Mesendoderm (in vitro differentiated cells): ENCODE results near the gene WNT9A.

ENCODE experiments used
- DNase-seq: peaks from one replicate; pipeline ENCODE4 v3.0.0; 2013
- H2AK5ac ChIP-seq: 2 replicates; pipeline ENCODE4 v1.6.1; 2013; ENCODE audit warnings: low read length, inconsistent platforms
- H2BK120ac ChIP-seq: 2 replicates; pipeline ENCODE4 v1.6.1; 2013; ENCODE audit warnings: low read depth, mild to moderate bottlenecking, low read length, moderate library complexity, mixed read lengths
- H2BK15ac ChIP-seq: replicated peaks from 2 replicates; pipeline ENCODE4 v1.6.1; 2013; ENCODE audit warnings: low read depth, mild to moderate bottlenecking, moderate library complexity
- H2BK5ac ChIP-seq: 2 replicates; pipeline ENCODE4 v1.6.1; 2013; ENCODE audit warnings: low read length, inconsistent platforms
- H3K18ac ChIP-seq: 2 replicates; pipeline ENCODE4 v1.6.1; 2013; ENCODE audit warnings: mild to moderate bottlenecking, low read length, mixed read lengths
- H3K23ac ChIP-seq: one replicate; pipeline ENCODE4 v1.6.1; 2013; ENCODE audit warnings: low read length
- H3K27ac ChIP-seq: 2 replicates; pipeline ENCODE4 v1.5.1; 2013; ENCODE audit warnings: low read depth, mild to moderate bottlenecking, inconsistent platforms, low read length, moderate library complexity
- H3K27me3 ChIP-seq: 2 replicates; pipeline ENCODE4 v1.6.1; 2013; ENCODE audit warnings: low read length, control low read depth, mild to moderate bottlenecking, inconsistent platforms; ENCODE audit not compliant: insufficient read depth, poor library complexity
- H3K36me3 ChIP-seq: 2 replicates; pipeline ENCODE4 v1.6.1; 2013; ENCODE audit warnings: low read length, inconsistent platforms; ENCODE audit not compliant: control insufficient read depth, insufficient read depth
- H3K4ac ChIP-seq: one replicate; pipeline ENCODE4 v1.6.1; 2013; ENCODE audit warnings: low read depth, mild to moderate bottlenecking, low read length, moderate library complexity
- H3K4me1 ChIP-seq: 2 replicates; pipeline ENCODE4 v1.6.1; 2013; ENCODE audit warnings: low read depth, low read length, inconsistent platforms; ENCODE audit not compliant: control insufficient read depth
- H3K4me2 ChIP-seq: 2 replicates; pipeline ENCODE4 v1.6.1; 2013; ENCODE audit warnings: low read length
- H3K4me3 ChIP-seq: 2 replicates; pipeline ENCODE4 v1.5.1; 2013; ENCODE audit warnings: mild to moderate bottlenecking, low read length
- H3K56ac ChIP-seq: one replicate; pipeline ENCODE4 v1.6.1; 2013; ENCODE audit warnings: low read length
- H3K79me1 ChIP-seq: 2 replicates; pipeline ENCODE4 v1.6.1; 2013; ENCODE audit warnings: low read length, inconsistent platforms
- H3K79me2 ChIP-seq: 2 replicates; pipeline ENCODE4 v1.6.1; 2013; ENCODE audit warnings: mild to moderate bottlenecking, low read length; ENCODE audit not compliant: control insufficient read depth, insufficient read depth
- H3K9ac ChIP-seq: 2 replicates; pipeline ENCODE4 v1.6.1; 2013; ENCODE audit warnings: low read length, inconsistent platforms
- H4K5ac ChIP-seq: one replicate; pipeline ENCODE4 v1.6.1; 2013; ENCODE audit warnings: low read length
- H4K8ac ChIP-seq: one replicate; pipeline ENCODE4 v1.6.1; 2013; ENCODE audit warnings: low read depth, mild to moderate bottlenecking, control low read depth, low read length, moderate library complexity
- WGBS: extraction: QIAGEN DNeasy Blood & Tissue Kit; methylation state at CpG from one replicate; pipeline ENCODE4 v1.1.7; 2013; ENCODE audit warnings: low lambda C conversion rate, missing lambda C conversion rate; ENCODE audit not compliant: insufficient coverage; ENCODE audit errors: extremely low coverage; 5-methylcytosine and 5-hydroxymethylcytosine counted together

WNT9A gene

GRCh38 chr1:227926896-227927885 lies 20.5 kb downstream of the WNT9A start:
- no peak overlapping the region for H2BK120ac ChIP-seq
- no peaks in the 10 kb centered on the region for H3K79me2 ChIP-seq
- H3K4me1 ChIP-seq = no peaks in the 10 kb centered on the region
- H3K79me1 ChIP-seq = no peaks in the 10 kb centered on the region
- H4K8ac ChIP-seq = no peak overlapping the region
- H2BK15ac ChIP-seq = no peak overlapping the region
- H3K27me3 ChIP-seq = no peaks in the 10 kb centered on the region
- H3K27ac ChIP-seq = no peak overlapping the region
- no peak overlapping the region for H3K56ac ChIP-seq
- no peaks in the 10 kb centered on the region for H3K36me3 ChIP-seq
- no peak for DNase-seq
- H3K4me3 ChIP-seq = no peak overlapping the region
- H2BK5ac ChIP-seq = no peak overlapping the region
- no peak overlapping the region for H2AK5ac ChIP-seq
- H3K9ac ChIP-seq = no peak overlapping the region
- no peak overlapping the region for H3K23ac ChIP-seq
- H3K4ac ChIP-seq = no peak overlapping the region
- no CpG with 5 or more reads among the region's 20 CpGs for WGBS
- H3K4me2 ChIP-seq = no peak overlapping the region
- no peak overlapping the region for H3K18ac ChIP-seq
- H4K5ac ChIP-seq = no peak overlapping the region

- H3K4me2 ChIP-seq = no peak overlapping the region
- no peaks in the 10 kb centered on the region for H3K79me1 ChIP-seq
- no peak overlapping the region for H2BK15ac ChIP-seq
- H3K4me3 ChIP-seq = no peak overlapping the region
- WGBS = no CpG with 5 or more reads among the region's 11 CpGs
- H3K79me2 ChIP-seq = no peaks in the 10 kb centered on the region
- no peak overlapping the region for H2BK120ac ChIP-seq
- H3K9ac ChIP-seq = no peak overlapping the region
- no peak overlapping the region for H3K27ac ChIP-seq
- no peak overlapping the region for H4K5ac ChIP-seq
- no peak overlapping the region for H3K18ac ChIP-seq
- no peak overlapping the region for H4K8ac ChIP-seq
- H3K27me3 ChIP-seq = no peaks in the 10 kb centered on the region
- H3K56ac ChIP-seq = no peak overlapping the region
- H3K4ac ChIP-seq = no peak overlapping the region
- no peaks in the 10 kb centered on the region for H3K4me1 ChIP-seq
- no peak overlapping the region for H3K23ac ChIP-seq
- no peak overlapping the region for H2AK5ac ChIP-seq
- no peak overlapping the region for H2BK5ac ChIP-seq
- no peaks in the 10 kb centered on the region for H3K36me3 ChIP-seq
- no peak for DNase-seq
These were observed 21.4 kb downstream of the WNT9A start for GRCh38 chr1:227926216-227926791.

- Histone ChIP-seq H3K23ac (no peak overlapping the region), H3K79me1 (no peaks in the 10 kb centered on the region), H3K56ac (no peak overlapping the region), H3K9ac (no peak overlapping the region), H3K36me3 (no peaks in the 10 kb centered on the region), H4K8ac (no peak overlapping the region), H3K18ac (no peak overlapping the region), H3K27ac (no peak overlapping the region), H3K79me2 (no peaks in the 10 kb centered on the region), H2BK5ac (no peak overlapping the region), H3K4me1 (no peaks in the 10 kb centered on the region), H4K5ac (no peak overlapping the region), H3K4me2 (no peak overlapping the region), H2BK120ac (no peak overlapping the region), H3K4ac (no peak overlapping the region), H3K4me3 (no peak overlapping the region), H2BK15ac (no peak overlapping the region), H2AK5ac (no peak overlapping the region), H3K27me3 (no peaks in the 10 kb centered on the region)
- DNase-seq = no peak
- WGBS = no CpG with 5 or more reads among the region's 14 CpGs
These were observed 22.0 kb downstream of the WNT9A start for GRCh38 chr1:227925582-227926198.

DNA sequence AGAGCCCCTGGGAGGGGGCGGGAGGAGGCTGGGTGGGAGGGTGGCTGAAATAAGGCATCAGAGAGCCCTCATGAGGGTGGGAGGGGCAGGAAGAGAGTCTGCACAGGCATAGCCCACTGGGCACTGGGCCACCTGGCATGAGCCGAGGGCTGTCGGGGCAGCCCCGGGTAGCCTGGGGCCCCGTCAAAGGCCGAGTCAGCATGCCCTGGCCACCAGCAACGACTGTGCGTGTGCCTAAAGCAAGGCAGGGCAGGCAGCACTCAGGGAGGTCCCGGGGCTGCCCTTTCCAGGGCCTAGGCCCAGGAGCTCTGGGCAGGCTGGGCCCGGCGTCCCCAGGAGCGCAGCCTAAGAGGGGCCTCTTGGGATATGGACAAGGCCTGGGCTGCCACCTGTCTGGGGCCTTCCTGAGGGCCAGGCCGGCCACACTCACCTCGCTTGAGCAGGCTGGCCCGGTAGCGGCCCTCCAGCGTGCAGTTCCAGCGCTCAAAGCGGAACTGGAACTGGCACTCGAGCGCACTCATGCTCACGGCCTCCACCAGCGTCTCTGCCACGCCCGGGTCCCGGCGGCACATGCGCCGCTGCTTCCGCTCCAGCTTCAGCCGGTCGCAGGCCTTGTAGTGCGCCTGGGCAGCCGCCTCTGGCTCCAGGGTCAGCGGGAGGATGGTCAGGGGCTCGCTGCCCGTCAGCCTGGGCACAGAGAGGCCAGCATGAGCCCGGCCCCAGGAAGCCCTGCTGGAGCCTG lies 22.7 kb downstream of the WNT9A start:
- WGBS = no CpG with 5 or more reads among the region's 38 CpGs
- H3K4me2 ChIP-seq = no peak overlapping the region
- no peaks in the 10 kb centered on the region for H3K27me3 ChIP-seq
- no peak overlapping the region for H3K56ac ChIP-seq
- H4K5ac ChIP-seq = no peak overlapping the region
- no peak overlapping the region for H2BK15ac ChIP-seq
- H3K36me3 ChIP-seq = no peaks in the 10 kb centered on the region
- no peak overlapping the region for H3K18ac ChIP-seq
- H2AK5ac ChIP-seq = no peak overlapping the region
- DNase-seq = no peak
- no peak overlapping the region for H3K4ac ChIP-seq
- H4K8ac ChIP-seq = no peak overlapping the region
- no peak overlapping the region for H3K9ac ChIP-seq
- no peaks in the 10 kb centered on the region for H3K4me1 ChIP-seq
- no peak overlapping the region for H2BK120ac ChIP-seq
- no peak overlapping the region for H2BK5ac ChIP-seq
- no peak overlapping the region for H3K27ac ChIP-seq
- H3K79me2 ChIP-seq = no peaks in the 10 kb centered on the region
- no peak overlapping the region for H3K23ac ChIP-seq
- no peak overlapping the region for H3K4me3 ChIP-seq
- no peaks in the 10 kb centered on the region for H3K79me1 ChIP-seq

DNA sequence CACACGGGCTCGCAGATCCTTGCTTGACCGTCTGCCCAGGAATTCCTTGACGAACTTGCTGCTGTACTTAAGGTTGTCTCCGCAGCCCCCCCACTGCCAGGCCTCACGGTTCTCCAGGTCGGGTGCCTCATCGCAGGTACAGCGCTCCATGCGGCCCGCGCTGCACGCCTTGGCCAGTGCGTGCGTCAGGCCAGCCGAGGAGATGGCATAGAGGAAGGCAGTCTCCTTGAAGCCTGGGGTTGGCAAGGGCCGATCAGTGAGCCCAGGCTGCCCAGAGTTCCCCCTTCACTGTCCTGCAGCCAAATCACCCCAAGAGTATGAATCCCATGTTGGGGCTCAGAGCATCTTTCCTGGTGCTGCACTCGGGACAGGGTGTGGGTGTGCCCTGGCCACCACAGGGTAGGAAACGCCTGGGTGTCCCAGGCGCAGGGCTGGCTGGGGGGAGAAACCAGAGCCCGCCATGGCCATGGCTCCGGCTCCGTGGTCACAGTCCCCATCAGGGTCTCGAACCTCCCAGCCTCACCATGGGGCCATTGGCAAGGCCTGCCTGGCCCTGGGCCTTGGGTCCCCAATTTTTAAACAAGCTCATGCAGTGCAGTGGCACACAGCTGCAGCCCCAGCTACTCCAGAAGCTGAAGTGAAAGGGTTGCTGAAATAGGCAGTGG lies 23.4 kb downstream of the WNT9A start:
- Histone ChIP-seq H3K79me2 (no peaks in the 10 kb centered on the region), H3K56ac (no peak overlapping the region), H3K27me3 (no peaks in the 10 kb centered on the region), H3K4me2 (no peak overlapping the region), H2AK5ac (no peak overlapping the region), H3K18ac (no peak overlapping the region), H3K4ac (no peak overlapping the region), H2BK120ac (no peak overlapping the region), H3K36me3 (no peaks in the 10 kb centered on the region), H3K27ac (no peak overlapping the region), H3K9ac (no peak overlapping the region), H2BK15ac (no peak overlapping the region), H4K8ac (no peak overlapping the region), H3K23ac (no peak overlapping the region), H3K4me1 (peaks cover 3% of the 10 kb centered on the region), H2BK5ac (no peak overlapping the region), H3K79me1 (no peaks in the 10 kb centered on the region), H3K4me3 (no peak overlapping the region), H4K5ac (no peak overlapping the region)
- no CpG with 5 or more reads among the region's 24 CpGs for WGBS
- no peak for DNase-seq
